ENCODE data around the gene GID4. TPM values are rescaled to one million over a fixed set of nuclear protein-coding genes. Genes with fewer than 3 reads are reported as not detected.

GID4 gene
- total RNA-seq, 1 experiment from 2014 or later: 11.4 TPM

GRCh38 chr17:18031955-18032354 is 7.3 kb upstream of the GID4 start:
- H3K23me2 ChIP-seq (ENCODE audit: insufficient read length, low read depth, low read length, poor library complexity, severe bottlenecking): no peaks in the 10 kb centered on the region
- Mint-ChIP-seq H3K4me1 (peaks cover 0 to 6% of the 10 kb centered on the region in 2 experiments; a peak in 1 of 4 replicates), H3K36me3 (ENCODE audit: insufficient read depth in 1 of 3, low read depth in 3 of 3) (peaks cover 0 to 2% (median 0%) of the 10 kb centered on the region in 3 experiments; a peak in 1 of 7 replicates), H3K4me3 (no peak overlapping the region), H3K27ac (no peak overlapping the region), H3K27me3 (ENCODE audit: low read depth) (no peaks in the 10 kb centered on the region), H3K9me3 (no peaks in the 10 kb centered on the region)
- no peak overlapping the region for H2BK5ac ChIP-seq (ENCODE audit: insufficient read length, low read length)
- no peak overlapping the region for H4K91ac ChIP-seq (ENCODE audit: insufficient read length, low read depth, low read length)
- no peak overlapping the region for H2BK20ac ChIP-seq (ENCODE audit: low read depth, low read length, poor library complexity, severe bottlenecking)
- no peak overlapping the region for H2AK5ac ChIP-seq (ENCODE audit: insufficient read length, low read length)
- H3K79me2 ChIP-seq (ENCODE audit: insufficient read depth, low read length): no peaks in the 10 kb centered on the region
- H4K8ac ChIP-seq (replicated peaks; ENCODE audit: insufficient read length, low read depth, low read length): no peak overlapping the region
- no peaks in the 10 kb centered on the region for H3K9me3 ChIP-seq (ENCODE audit: control insufficient read depth, low read depth, low read length)
- H3K27ac ChIP-seq (ENCODE audit: insufficient read length, low read depth, low read length): no peak overlapping the region
- no peaks in the 10 kb centered on the region for H3K27me3 ChIP-seq (ENCODE audit: insufficient read depth, low read length)
- H3K9ac ChIP-seq (ENCODE audit: extremely low read depth, insufficient read length, low read length): no peak overlapping the region
- TF ChIP-seq CTCF (conservative IDR thresholded peaks at IDR 0.05): no peak
- H2BK15ac ChIP-seq (ENCODE audit: low read depth, low read length): no peak overlapping the region
- H3K4ac ChIP-seq (ENCODE audit: low read depth, low read length): no peak overlapping the region
- DNase-seq: no peak
- no peak overlapping the region for H3T11ph ChIP-seq (ENCODE audit: low read length)
- H3K14ac ChIP-seq (ENCODE audit: insufficient read depth, low read length): no peak overlapping the region
- no peak overlapping the region for H3K4me2 ChIP-seq (ENCODE audit: insufficient read depth, insufficient read length, low read length)
- no peak overlapping the region for H3K56ac ChIP-seq (ENCODE audit: insufficient read length, low read depth, low read length)
- no peak overlapping the region for H3K23ac ChIP-seq (ENCODE audit: insufficient read length, low read depth, low read length)
- H2AFZ ChIP-seq (ENCODE audit: low read length): no peak overlapping the region
- no CpG with 5 or more reads among the region's 2 CpGs for WGBS (ENCODE audit: extremely low coverage, insufficient read length, low lambda C conversion rate)
- no peak overlapping the region for H4K5ac ChIP-seq (ENCODE audit: insufficient read length, low read depth, low read length)
- no peak overlapping the region for H2BK120ac ChIP-seq (ENCODE audit: low read depth, low read length, poor library complexity, severe bottlenecking)
- H4K20me1 ChIP-seq (ENCODE audit: control insufficient read depth, insufficient read depth, insufficient read length): no peaks in the 10 kb centered on the region
- no peaks in the 10 kb centered on the region for H3K79me1 ChIP-seq (ENCODE audit: insufficient read depth, low read depth, low read length, poor library complexity, severe bottlenecking)
- no peak overlapping the region for H2BK12ac ChIP-seq (ENCODE audit: insufficient read length, low read depth, low read length)
- H3K18ac ChIP-seq (ENCODE audit: insufficient read length, low read depth, low read length): no peak overlapping the region
- no peaks in the 10 kb centered on the region for H3K4me1 ChIP-seq (ENCODE audit: insufficient read depth, low read length)
